Medulla oblongata (tissue), 1 donor: ENCODE results near the gene COL4A2.

Experiments
- DNase-seq: peaks from one replicate; pipeline ENCODE4 v3.0.0-alpha.2; 2015; ENCODE audit errors: extremely low spot score

COL4A2 gene

GRCh38 chr13:110354715-110355473 is 47.8 kb downstream of the COL4A2 start:
- no peak for DNase-seq

- no peak for DNase-seq
Measured at GRCh38 chr13:110356362-110356761, 49.3 kb downstream of the COL4A2 start.

GRCh38 chr13:110358381-110358780 is 51.3 kb downstream of the COL4A2 start:
- DNase-seq: no peak

- DNase-seq: no peak
Measured at GRCh38 chr13:110359840-110360301, 52.8 kb downstream of the COL4A2 start.

GRCh38 chr13:110360598-110360997 is 53.5 kb downstream of the COL4A2 start:
- no peak for DNase-seq

GRCh38 chr13:110361365-110361911 is 54.4 kb downstream of the COL4A2 start:
- DNase-seq: no peak

GRCh38 chr13:110363010-110363409 is 55.9 kb downstream of the COL4A2 start:
- no peak for DNase-seq

GRCh38 chr13:110364081-110364480 is 57.0 kb downstream of the COL4A2 start:
- no peak for DNase-seq

GRCh38 chr13:110365876-110366275 is 58.8 kb downstream of the COL4A2 start:
- DNase-seq: no peak

GRCh38 chr13:110366733-110367132 is 59.6 kb downstream of the COL4A2 start:
- DNase-seq: no peak

GRCh38 chr13:110367620-110368019 is 60.5 kb downstream of the COL4A2 start:
- no peak for DNase-seq

GRCh38 chr13:110368408-110368807 is 61.3 kb downstream of the COL4A2 start:
- DNase-seq: peak; percentile 53

- no peak for DNase-seq
Measured at GRCh38 chr13:110369400-110369799, 62.3 kb downstream of the COL4A2 start.

- peak; percentile 47 for DNase-seq
Measured at GRCh38 chr13:110371550-110372465, 64.7 kb downstream of the COL4A2 start.

GRCh38 chr13:110372676-110373075 is 65.6 kb downstream of the COL4A2 start:
- no peak for DNase-seq

GRCh38 chr13:110373617-110374016 is 66.5 kb downstream of the COL4A2 start:
- no peak for DNase-seq

GRCh38 chr13:110374431-110375370 is 67.6 kb downstream of the COL4A2 start:
- no peak for DNase-seq

GRCh38 chr13:110376120-110376519 is 69.0 kb downstream of the COL4A2 start:
- no peak for DNase-seq

- DNase-seq: no peak
Measured at GRCh38 chr13:110377178-110377825, 70.2 kb downstream of the COL4A2 start.

- no peak for DNase-seq
Measured at GRCh38 chr13:110377826-110378201, 70.7 kb downstream of the COL4A2 start.

- no peak for DNase-seq
Measured at GRCh38 chr13:110379358-110379757, 72.3 kb downstream of the COL4A2 start.
